ENCODE measurements around the gene ZNF727.
"Not testable (repeated sequence)": the region's sequence is repeated elsewhere in the genome, so short reads cannot be mapped to it uniquely, and the experiment has no call there.

ZNF727 gene

DNA sequence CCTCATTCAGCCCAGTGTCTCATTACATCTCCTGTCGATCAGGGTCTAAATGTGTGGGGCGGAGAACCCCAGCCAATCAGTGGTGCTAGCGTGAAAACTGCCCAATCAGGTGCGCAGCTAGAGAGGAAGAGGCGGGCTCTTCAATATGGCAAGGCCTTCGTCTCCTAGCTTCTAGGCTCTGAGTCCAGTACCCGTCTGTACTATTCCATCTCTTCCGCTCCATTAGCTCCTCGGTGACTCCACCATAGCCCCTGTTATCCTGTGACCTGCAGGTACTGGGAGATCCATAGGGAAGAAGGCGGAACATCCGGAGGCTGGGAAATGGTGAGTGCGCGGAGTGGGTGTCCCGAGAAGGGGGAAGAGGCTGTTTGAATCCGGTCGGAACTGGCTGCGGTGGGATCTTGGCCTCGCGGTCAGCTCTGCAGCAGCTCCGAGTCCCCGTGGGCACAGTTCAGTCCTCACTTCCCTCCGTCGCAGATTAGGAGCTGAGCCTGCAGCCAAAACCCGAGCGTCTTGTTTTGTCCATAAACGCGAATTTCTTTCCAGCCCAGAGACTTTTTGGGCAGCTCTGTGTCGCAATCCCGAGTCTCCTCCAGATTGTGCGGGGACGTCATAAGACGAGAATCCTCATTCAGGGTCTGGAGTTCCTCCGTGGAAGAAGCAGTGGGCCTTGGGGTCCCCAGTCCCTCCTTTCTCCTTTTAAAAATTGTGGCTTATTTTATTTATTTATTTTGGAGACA lies at the start of gene ZNF727:
TSS of gene ZNF727 (plus strand) at position 134 of the 740 bp plus-strand sequence. CDS start at position 322, 188 bp downstream.
- DNase-seq: peak in 55 of 56 donors; percentile 6 to 91 (median 78)

DNA sequence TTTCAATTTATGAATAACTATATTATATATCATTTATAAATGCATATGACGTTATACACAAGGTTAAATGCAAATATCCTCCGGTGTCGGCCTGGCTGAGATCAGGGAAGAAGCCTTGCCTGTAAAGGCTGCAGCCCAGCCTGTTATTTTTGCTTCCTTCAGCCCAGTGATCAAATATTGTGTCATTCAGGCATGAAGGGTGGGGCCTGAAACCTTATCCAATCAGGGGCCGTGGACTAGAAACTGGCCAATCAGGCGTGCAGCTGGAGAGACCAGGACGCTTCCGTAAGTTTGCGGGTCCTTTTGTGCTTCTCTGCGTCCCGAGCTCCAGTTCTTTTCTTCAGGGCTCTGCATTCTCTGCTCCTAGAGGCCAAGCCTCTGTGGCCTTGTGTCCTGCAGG lies 46.7 kb upstream of the ZNF727 start, which contains the start of gene ZNF722:
TSS of gene ZNF722 (plus strand) at position 301 of the 400 bp plus-strand sequence. CDS start 113 bp downstream, outside the sequence.
- DNase-seq: no peak

- DNase-seq: not testable (repeated sequence)
Observed at GRCh38 chr7:64015496-64015895, 29.7 kb upstream of the ZNF727 start.

GRCh38 chr7:64035388-64035787 lies 9.8 kb upstream of the ZNF727 start:
- DNase-seq: no peak

GRCh38 chr7:64037095-64037494 lies 8.1 kb upstream of the ZNF727 start:
- peak in 7 of 56 donors; percentile 1 to 16 (median 4) for DNase-seq

- DNase-seq: peak in 5 of 56 donors; percentile 3 to 15 (median 8)
Observed at GRCh38 chr7:64046041-64046389, 781 bp downstream of the ZNF727 start.

DNA sequence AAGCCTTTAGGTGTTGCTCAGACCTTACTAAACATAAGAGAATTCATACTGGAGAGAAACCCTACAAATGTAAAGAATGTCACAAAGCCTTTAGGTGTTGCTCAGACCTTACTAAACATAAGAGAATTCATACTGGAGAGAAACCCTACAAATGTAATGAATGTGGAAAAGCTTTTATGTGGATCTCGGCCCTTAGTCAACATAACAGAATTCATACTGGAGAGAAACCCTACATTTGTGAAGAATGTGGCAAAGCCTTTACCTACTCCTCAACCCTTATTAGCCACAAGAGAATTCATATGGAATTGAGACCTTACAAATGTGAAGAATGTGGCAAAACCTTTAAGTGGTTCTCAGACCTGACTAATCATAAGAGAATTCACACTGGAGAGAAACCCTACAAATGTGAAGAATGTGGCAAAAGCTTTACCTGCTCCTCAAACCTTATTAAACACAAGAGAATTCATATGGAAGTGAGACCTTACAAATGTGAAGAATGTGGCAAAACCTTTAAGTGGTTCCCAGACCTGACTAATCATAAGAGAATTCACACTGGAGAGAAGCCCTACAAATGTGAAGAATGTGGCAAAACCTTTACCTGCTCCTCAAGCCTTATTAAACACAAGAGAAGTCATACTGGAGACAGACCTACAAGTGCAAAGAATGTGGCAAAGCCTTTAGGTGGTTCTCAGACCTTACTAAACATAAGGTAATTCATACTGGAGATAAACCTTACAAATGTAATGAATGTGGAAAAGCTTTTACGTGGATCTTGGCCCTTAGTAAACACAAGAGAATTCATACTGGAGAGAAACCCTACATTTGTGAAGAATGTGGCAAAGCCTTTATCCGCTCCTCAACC lies 32.8 kb downstream of the ZNF727 start:
- not testable (repeated sequence) for DNase-seq

- no peak for DNase-seq
Observed at GRCh38 chr7:64078699-64078994, 33.4 kb downstream of the ZNF727 start.

DNA sequence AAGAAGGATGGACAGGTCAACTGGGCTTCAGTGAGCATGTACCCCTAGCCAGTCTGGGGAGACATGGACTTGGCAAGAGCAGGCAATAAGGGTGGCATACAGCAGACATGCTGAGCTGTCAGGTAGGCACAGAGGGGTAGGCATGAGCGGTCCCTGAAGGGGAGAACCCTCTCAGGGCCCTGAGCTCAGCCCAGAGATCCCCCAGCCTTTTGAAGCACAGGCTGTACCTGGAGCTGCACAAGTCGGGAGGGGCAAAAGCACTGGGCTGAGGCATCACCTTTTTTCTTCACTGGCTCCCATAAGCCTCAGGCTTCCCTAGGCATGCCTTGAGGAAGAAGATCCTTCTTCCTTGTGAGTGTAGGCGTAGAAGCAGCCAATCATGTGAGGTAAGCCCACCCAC lies 42.3 kb downstream of the ZNF727 start:
- DNase-seq: no peak

GRCh38 chr7:64088863-64089262 lies 43.6 kb downstream of the ZNF727 start:
- not testable (repeated sequence) for DNase-seq
